PC-9 (cell line): Measurements from ENCODE around the gene B3GNT3. TPM values are rescaled to one million over a fixed set of nuclear protein-coding genes. Genes with fewer than 3 reads are reported as not detected.

Experiments
- BruUV-seq: library from RNA; stranded (reverse); fragments of 400-500 nt; replicated peaks from 2 replicates; lab custom pipeline; 2021; lab: Mats Ljungman, UMichigan
- CTCF ChIA-PET: fragments of 300-600 bp; sonication (Branson Sonifier 250); formaldehyde crosslinking; loops from one replicate; lab custom pipeline; 2022; ENCODE audit warnings: antibody characterized with exemption; lab: Charles Lee
- POLR2A ChIA-PET: fragments of 300-600 bp; sonication (Branson Sonifier 250); formaldehyde crosslinking; loops from one replicate; lab custom pipeline; 2022; ENCODE audit warnings: antibody characterized with exemption; ENCODE audit not compliant: unreplicated experiment; lab: Charles Lee
- DNase-seq, 2 experiments: peaks; one replicate each; pipeline versions ENCODE4 v3.0.0 to v3.0.0-alpha.2; 2015 to 2022; ENCODE audit warnings: mixed read lengths in 1 of 2
- H2AFZ ChIP-seq: fragments of 200-600 bp; sonication (generic); 2 replicates; pipeline ENCODE4 v1.8.1; 2017; ENCODE audit warnings: antibody characterized with exemption
- H3F3A ChIP-seq: fragments of 200-600 bp; sonication (generic); 2 replicates; pipeline ENCODE4 v1.8.1; 2017; ENCODE audit warnings: antibody characterized with exemption, mild to moderate bottlenecking, low read depth; ENCODE audit not compliant: insufficient read depth
- H3K27ac ChIP-seq: fragments of 200-600 bp; sonication (generic); 2 replicates; pipeline ENCODE4 v1.6.1; 2016; ENCODE audit warnings: mixed run types
- H3K27me3 ChIP-seq: fragments of 200-600 bp; sonication (generic); 2 replicates; pipeline ENCODE4 v1.6.1; 2016; ENCODE audit warnings: low read depth, mixed run types; ENCODE audit not compliant: insufficient read depth
- H3K36me3 ChIP-seq: fragments of 200-600 bp; sonication (generic); 2 replicates; pipeline ENCODE4 v1.6.1; 2016; ENCODE audit warnings: low read depth, mixed run types
- H3K4me1 ChIP-seq: fragments of 200-600 bp; sonication (generic); replicated peaks from 2 replicates; pipeline ENCODE4 v1.6.1; 2016; ENCODE audit warnings: mixed run types; ENCODE audit not compliant: insufficient read depth
- H3K4me2 ChIP-seq: fragments of 200-600 bp; sonication (generic); 2 replicates; pipeline ENCODE4 v1.6.1; 2017; ENCODE audit warnings: mixed run types
- H3K4me3 ChIP-seq: fragments of 200-600 bp; sonication (generic); 2 replicates; pipeline ENCODE4 v1.6.1; 2016; ENCODE audit warnings: mixed run types
- H3K79me2 ChIP-seq: fragments of 200-600 bp; sonication (generic); 2 replicates; pipeline ENCODE4 v1.6.1; 2017; ENCODE audit warnings: low read depth, mixed run types
- H3K9me2 ChIP-seq: fragments of 200-600 bp; sonication (generic); 2 replicates; pipeline ENCODE4 v1.8.1; 2017; ENCODE audit warnings: mild to moderate bottlenecking; ENCODE audit not compliant: insufficient read depth
- H3K9me3 ChIP-seq: fragments of 200-600 bp; sonication (generic); 2 replicates; pipeline ENCODE4 v1.8.1; 2016; ENCODE audit warnings: low read depth; ENCODE audit not compliant: insufficient read depth
- H4K20me1 ChIP-seq: fragments of 200-600 bp; sonication (generic); 2 replicates; pipeline ENCODE4 v1.8.1; 2017; ENCODE audit not compliant: insufficient read depth
- CTCF ChIP-seq: fragments of 200-600 bp; sonication (generic); conservative IDR thresholded peaks from 2 replicates; pipeline ENCODE4 v1.6.1; 2017; ENCODE audit warnings: mixed run types, antibody characterized with exemption, mild to moderate bottlenecking, moderate library complexity
- EZH2 ChIP-seq: fragments of 200-600 bp; sonication (generic); IDR thresholded peaks from 2 replicates; pipeline ENCODE4 v1.8.0; 2017; ENCODE audit warnings: antibody characterized with exemption, low read depth
- intact Hi-C: fragments of 100-400 bp; cut with micrococcal nuclease; formaldehyde crosslinking; loops from one replicate; pipeline ENCODE4 v1.10.0; 2022; ENCODE audit not compliant: unreplicated experiment
- total RNA-seq: library from RNA; stranded (reverse); gene quantifications from 2 replicates; pipeline ENCODE4 v1.2.3, GENCODE V29; 2021

B3GNT3 gene
- total RNA-seq, 1 experiment from 2014 or later: 65.9 TPM

- Histone ChIP-seq H3K4me3 (no peak overlapping the region), H4K20me1 (no peaks in the 10 kb centered on the region), H3K27ac (no peak overlapping the region), H3F3A (peaks cover 6% of the 10 kb centered on the region), H3K79me2 (peaks cover 12% of the 10 kb centered on the region), H3K4me1 (peaks cover 10% of the 10 kb centered on the region), H3K9me3 (no peaks in the 10 kb centered on the region), H3K36me3 (no peaks in the 10 kb centered on the region), H3K4me2 (no peak overlapping the region), H3K27me3 (no peaks in the 10 kb centered on the region), H2AFZ (no peak overlapping the region), H3K9me2 (no peaks in the 10 kb centered on the region)
- no peak for TF ChIP-seq CTCF
- no peak for TF ChIP-seq EZH2
- POLR2A ChIA-PET: no interaction called here
- intact Hi-C loops: no loop called here
- no TSS peak for BruUV-seq
- DNase-seq: no peak
- CTCF ChIA-PET: no interaction called here
Observed at GRCh38 chr19:17843908-17844490, 49.1 kb downstream of the B3GNT3 start.

- H3K4me2 ChIP-seq: no peak overlapping the region
- POLR2A ChIA-PET: no interaction called here
- intact Hi-C loops: no loop called here
- no peaks in the 10 kb centered on the region for H3K9me2 ChIP-seq
- H3K27me3 ChIP-seq: no peaks in the 10 kb centered on the region
- no peak overlapping the region for H3K27ac ChIP-seq
- peaks cover 12% of the 10 kb centered on the region for H3K79me2 ChIP-seq
- TF ChIP-seq EZH2 (no peak), CTCF (no peak)
- no peaks in the 10 kb centered on the region for H3K9me3 ChIP-seq
- no peak overlapping the region for H3K4me3 ChIP-seq
- H3F3A ChIP-seq: peaks cover 14% of the 10 kb centered on the region
- peaks cover 22% of the 10 kb centered on the region for H3K4me1 ChIP-seq
- DNase-seq: no peak
- no peak overlapping the region for H2AFZ ChIP-seq
- no peaks in the 10 kb centered on the region for H4K20me1 ChIP-seq
- no peaks in the 10 kb centered on the region for H3K36me3 ChIP-seq
- CTCF ChIA-PET: no interaction called here
- no TSS peak for BruUV-seq
Observed at GRCh38 chr19:17846146-17846545, 51.2 kb downstream of the B3GNT3 start.

GRCh38 chr19:17847538-17848366, 52.8 kb downstream of the B3GNT3 start, which contains the start of gene JAK3:
Gene JAK3, minus strand, starts transcription at chr19:17847982. Its CDS starts 3,565 bp downstream, at chr19:17844417.
- Histone ChIP-seq H3K9me2 (no peaks in the 10 kb centered on the region), H3K27me3 (no peaks in the 10 kb centered on the region), H3K27ac (no peak within 1 kb of the TSS), H3K36me3 (no peaks in the 10 kb centered on the region), H3K4me1 (peaks cover 24% of the 10 kb centered on the region), H2AFZ (no peak within 1 kb of the TSS), H3K79me2 (peaks cover 8% of the 10 kb centered on the region), H3K4me2 (no peak within 1 kb of the TSS), H3K9me3 (no peaks in the 10 kb centered on the region), H4K20me1 (no peaks in the 10 kb centered on the region), H3F3A (peaks cover 18% of the 10 kb centered on the region), H3K4me3 (no peak within 1 kb of the TSS)
- ChIA-PET CTCF (interaction anchor here (0.6 kb wide), 1 partner anchor 482 kb away, joined by 3 read pairs; no protein-coding TSS in a partner anchor), POLR2A (no interaction called here)
- TF ChIP-seq CTCF (no peak), EZH2 (no peak)
- DNase-seq: no peak
- BruUV-seq: no TSS peak
- intact Hi-C loops: no loop called here
